IMR-90 (cell line): Measurements from ENCODE around the gene E4F1. TPM values are rescaled to one million over a fixed set of nuclear protein-coding genes. Genes with fewer than 3 reads are reported as not detected.

ENCODE experiments used
- ATAC-seq: fragments of 200-7000 bp; cut with Tn5 transposase; 2 replicates; pipeline ENCODE4 v1.9.1; 2020; ENCODE audit warnings: low read depth, mild to moderate bottlenecking, moderate library complexity
- BruUV-seq: library from RNA; stranded (reverse); fragments of 400-500 nt; replicated peaks from 2 replicates; lab custom pipeline; 2021; lab: Mats Ljungman, UMichigan
- CTCF ChIA-PET: fragments of 300-600 bp; formaldehyde crosslinking; extraction: SDS; loops from one replicate; lab custom pipeline; 2021; ENCODE audit warnings: antibody characterized with exemption; lab: Yijun Ruan, JAX
- POLR2A ChIA-PET: fragments of 300-600 bp; sonication (Branson Sonifier 250); formaldehyde crosslinking; loops from one replicate; lab custom pipeline; 2022; ENCODE audit warnings: antibody characterized with exemption; ENCODE audit not compliant: unreplicated experiment; lab: Charles Lee
- DNase-seq: peaks from one replicate; pipeline ENCODE4 v3.0.0; 2013
- H2AFZ ChIP-seq: replicated peaks from 2 replicates; pipeline ENCODE3; 2013; ENCODE audit warnings: low read length, mild to moderate bottlenecking; ENCODE audit not compliant: poor library complexity
- H2AK5ac ChIP-seq: 2 replicates; pipeline ENCODE4 v1.6.1; 2013; ENCODE audit warnings: low read depth, low read length, inconsistent platforms
- H2AK9ac ChIP-seq: replicated peaks from 2 replicates; pipeline ENCODE3; 2013; ENCODE audit warnings: mild to moderate bottlenecking, low read depth, low read length, moderate library complexity; ENCODE audit not compliant: poor library complexity
- H2BK120ac ChIP-seq: 2 replicates; pipeline ENCODE4 v1.6.1; 2013; ENCODE audit warnings: low read depth, low read length, inconsistent platforms
- H2BK15ac ChIP-seq: 3 replicates; pipeline ENCODE4 v1.6.1; 2013; ENCODE audit warnings: low read depth, low read length, inconsistent platforms
- H2BK20ac ChIP-seq: 2 replicates; pipeline ENCODE4 v1.6.1; 2013; ENCODE audit warnings: low read depth, mild to moderate bottlenecking, inconsistent platforms, low read length, moderate library complexity
- H2BK5ac ChIP-seq: 2 replicates; pipeline ENCODE4 v1.6.1; 2013; ENCODE audit warnings: mild to moderate bottlenecking, low read depth, low read length, inconsistent platforms; ENCODE audit not compliant: poor library complexity, severe bottlenecking
- H3K14ac ChIP-seq: replicated peaks from 2 replicates; pipeline ENCODE4 v1.6.1; 2013; ENCODE audit warnings: low read depth, low read length, inconsistent platforms
- H3K18ac ChIP-seq: 2 replicates; pipeline ENCODE4 v1.6.1; 2013; ENCODE audit warnings: low read depth, low read length, control low read depth
- H3K23ac ChIP-seq: 2 replicates; pipeline ENCODE4 v1.6.1; 2013; ENCODE audit warnings: low read depth, low read length, inconsistent platforms
- H3K27ac ChIP-seq: 2 replicates; pipeline ENCODE4 v1.5.1; 2013; ENCODE audit warnings: mild to moderate bottlenecking, control low read depth, low read length; ENCODE audit not compliant: insufficient read depth
- H3K27me3 ChIP-seq: 2 replicates; pipeline ENCODE4 v1.6.1; 2013; ENCODE audit warnings: low read length; ENCODE audit not compliant: control insufficient read depth, insufficient read depth
- H3K36me3 ChIP-seq: 2 replicates; pipeline ENCODE4 v1.6.1; 2013; ENCODE audit warnings: low read length, mixed read lengths; ENCODE audit not compliant: control insufficient read depth, insufficient read depth
- H3K4ac ChIP-seq: 2 replicates; pipeline ENCODE4 v1.6.1; 2013; ENCODE audit warnings: low read depth, low read length, inconsistent platforms
- H3K4me1 ChIP-seq: 2 replicates; pipeline ENCODE4 v1.6.1; 2013; ENCODE audit warnings: low read length, mixed read lengths; ENCODE audit not compliant: control insufficient read depth, insufficient read depth
- H3K4me2 ChIP-seq: 2 replicates; pipeline ENCODE4 v1.6.1; 2013; ENCODE audit warnings: low read depth, mild to moderate bottlenecking, control low read depth, low read length, moderate library complexity
- H3K4me3 ChIP-seq: 2 replicates; pipeline ENCODE4 v1.5.1; 2013; ENCODE audit warnings: low read depth, mild to moderate bottlenecking, control low read depth, low read length, moderate library complexity; ENCODE audit not compliant: insufficient read depth
- H3K56ac ChIP-seq: 2 replicates; pipeline ENCODE4 v1.6.1; 2013; ENCODE audit warnings: low read length, inconsistent platforms; ENCODE audit not compliant: insufficient read depth; ENCODE audit errors: extremely low read depth
- H3K79me1 ChIP-seq, 2 experiments: 2 replicates each; pipeline ENCODE4 v1.6.1; 2013; ENCODE audit warnings: low read length in 2 of 2, inconsistent platforms in 1 of 2, low read depth in 1 of 2
- H3K9ac ChIP-seq: 2 replicates; pipeline ENCODE4 v1.6.1; 2013; ENCODE audit warnings: low read depth, low read length, control low read depth
- H3K9me1 ChIP-seq: 2 replicates; pipeline ENCODE4 v1.6.1; 2013; ENCODE audit warnings: low read length, inconsistent platforms; ENCODE audit not compliant: insufficient read depth
- H3K9me3 ChIP-seq: 2 replicates; pipeline ENCODE4 v1.6.1; 2013; ENCODE audit warnings: low read length; ENCODE audit not compliant: control insufficient read depth, insufficient read depth
- H4K20me1 ChIP-seq: 2 replicates; pipeline ENCODE4 v1.6.1; 2013; ENCODE audit warnings: low read length, inconsistent platforms; ENCODE audit not compliant: insufficient read depth
- H4K5ac ChIP-seq: 2 replicates; pipeline ENCODE4 v1.6.1; 2013; ENCODE audit warnings: mild to moderate bottlenecking, low read depth, low read length, control low read depth
- H4K8ac ChIP-seq, 2 experiments: 2 replicates each; pipeline ENCODE4 v1.6.1; 2013; ENCODE audit warnings: low read depth in 2 of 2, low read length in 2 of 2, control low read depth in 1 of 2, inconsistent platforms in 1 of 2
- H4K91ac ChIP-seq: 2 replicates; pipeline ENCODE4 v1.6.1; 2013; ENCODE audit warnings: low read depth, low read length, inconsistent platforms; ENCODE audit not compliant: insufficient read depth
- MAZ ChIP-seq: IDR thresholded peaks from 2 replicates; pipeline ENCODE4 v1.6.1; 2012; ENCODE audit warnings: low read depth, mild to moderate bottlenecking, low read length, improper control_type of control experiment, moderate library complexity, borderline replicate concordance
- WGBS, 2 experiments: methylation state at CpG; one replicate each; pipeline versions ENCODE4 v1.1.5 to v1.1.7; 2013; ENCODE audit warnings: missing lambda C conversion rate in 2 of 2; ENCODE audit not compliant: insufficient read length in 1 of 2; ENCODE audit errors: extremely low coverage in 2 of 2; 5-methylcytosine and 5-hydroxymethylcytosine counted together
- dilution Hi-C: fragments of 300-500 bp; cut with HindIII; formaldehyde crosslinking; loops from one replicate; pipeline ENCODE4 v1.14.3; 2018; ENCODE audit warnings: low sequenced_read_pairs; ENCODE audit not compliant: unreplicated experiment
- in situ Hi-C: fragments of 300-500 bp; cut with MboI; formaldehyde crosslinking; loops from 3 replicates; pipeline ENCODE4 v1.14.3; 2019; ENCODE audit warnings: low sequenced_read_pairs, inconsistent platforms, mixed read lengths
- intact Hi-C: fragments of 100-400 bp; cut with micrococcal nuclease; formaldehyde crosslinking; loops from 2 replicates; pipeline ENCODE4 v1.10.0; 2022
- polyA plus RNA-seq, 3 experiments: library from polyadenylated mRNA; depleted of rRNA; stranded (reverse); fragments of >200 nt; gene quantifications; 2 replicates each; pipeline ENCODE4 v1.2.3, GENCODE V29; 2012; ENCODE audit warnings: low replicate concordance in 1 of 3
- total RNA-seq: library from RNA; depleted of rRNA; stranded (reverse); fragments of >200 nt; gene quantifications from 2 replicates; pipeline ENCODE4 v1.2.3, GENCODE V29; 2012

E4F1 gene
- total and polyA plus RNA-seq, 2 of the 4 experiments (the other 2 are of a cell fraction), result 13.1 to 33.0 TPM

GRCh38 chr16:2229632-2230250 is 6.3 kb downstream of the E4F1 start:
- BruUV-seq, result no TSS peak
- no peak overlapping the region for H3K4me2 ChIP-seq
- TF ChIP-seq MAZ, result no peak
- H2BK20ac ChIP-seq, result no peak overlapping the region
- ATAC-seq (no peak), DNase-seq (no peak)
- no peak overlapping the region for H3K56ac ChIP-seq
- no peak overlapping the region for H3K23ac ChIP-seq
- dilution Hi-C loops (no loop called here), intact Hi-C loops (no loop called here), in situ Hi-C loops (no loop called here)
- no peak overlapping the region for H2AK5ac ChIP-seq
- ChIA-PET CTCF (no interaction called here), POLR2A (no interaction called here)
- H2AFZ ChIP-seq, result no peak overlapping the region
- H2BK5ac ChIP-seq, result no peak overlapping the region
- no peak overlapping the region for H3K18ac ChIP-seq
- H3K27me3 ChIP-seq, result no peaks in the 10 kb centered on the region
- peaks cover 9% of the 10 kb centered on the region for H3K4me1 ChIP-seq
- no peak overlapping the region for H2BK120ac ChIP-seq
- no peak overlapping the region for H2AK9ac ChIP-seq
- WGBS, 2 experiments, result 98% methylated on average over 7 of the region's 23 CpGs; no CpG with 5 or more reads in 1 of the 2 experiments
- no peak overlapping the region for H3K4ac ChIP-seq
- peaks cover 14% of the 10 kb centered on the region; the same call in 1 of the 2 replicates for H3K9me1 ChIP-seq
- H3K36me3 ChIP-seq, result peaks cover 50% of the 10 kb centered on the region
- no peak overlapping the region for H2BK15ac ChIP-seq
- no peak overlapping the region for H4K8ac ChIP-seq
- H4K91ac ChIP-seq, result no peak overlapping the region
- H3K27ac ChIP-seq, result no peak overlapping the region
- H4K20me1 ChIP-seq, result peaks cover 24% of the 10 kb centered on the region
- no peak overlapping the region for H3K14ac ChIP-seq
- peaks cover 2 to 37% of the 10 kb centered on the region in 2 experiments; a peak in 3 of 4 replicates for H3K79me1 ChIP-seq
- no peak overlapping the region for H4K5ac ChIP-seq
- no peak overlapping the region for H3K4me3 ChIP-seq
- H3K9ac ChIP-seq, result no peak overlapping the region
- no peaks in the 10 kb centered on the region for H3K9me3 ChIP-seq
